Progenitor cell of endocrine pancreas (in vitro differentiated cells): ENCODE results near the gene PHTF2. TPM values are rescaled to one million over a fixed set of nuclear protein-coding genes. Genes with fewer than 3 reads are reported as not detected.

Experiments used
- DNase-seq: peaks from one replicate; pipeline ENCODE4 v3.0.0; 2021; ENCODE audit warnings: low spot score; ENCODE audit not compliant: unreplicated experiment
- H3K27ac Mint-ChIP-seq: 2 replicates; pipeline ENCODE4 v1.8.0; 2021; ENCODE audit warnings: mild to moderate bottlenecking, moderate library complexity, mixed read lengths
- H3K27me3 Mint-ChIP-seq: 2 replicates; pipeline ENCODE4 v1.8.0; 2021; ENCODE audit warnings: mixed read lengths
- H3K36me3 Mint-ChIP-seq: 2 replicates; pipeline ENCODE4 v1.8.0; 2022; ENCODE audit warnings: mixed read lengths; ENCODE audit not compliant: insufficient read depth
- H3K4me1 Mint-ChIP-seq: 2 replicates; pipeline ENCODE4 v1.8.0; 2021; ENCODE audit warnings: low read depth, mixed read lengths
- H3K4me3 Mint-ChIP-seq: 2 replicates; pipeline ENCODE4 v1.8.0; 2021; ENCODE audit warnings: low read depth, mild to moderate bottlenecking, moderate library complexity, mixed read lengths
- H3K9me3 Mint-ChIP-seq: 2 replicates; pipeline ENCODE4 v1.8.0; 2021; ENCODE audit warnings: low read depth, mixed read lengths
- CTCF ChIP-seq: fragments of 200-600 bp; sonication (generic); IDR thresholded peaks from one replicate; pipeline ENCODE4 v1.5.0; 2021; ENCODE audit warnings: antibody characterized with exemption, mild to moderate bottlenecking; ENCODE audit not compliant: unreplicated experiment
- total RNA-seq: library from RNA; stranded (reverse); gene quantifications from 2 replicates; pipeline ENCODE4 v1.2.1, GENCODE V29; 2021

The PHTF2 gene
- total RNA-seq, 1 donor from 2014 or later: 13.0 TPM

DNA sequence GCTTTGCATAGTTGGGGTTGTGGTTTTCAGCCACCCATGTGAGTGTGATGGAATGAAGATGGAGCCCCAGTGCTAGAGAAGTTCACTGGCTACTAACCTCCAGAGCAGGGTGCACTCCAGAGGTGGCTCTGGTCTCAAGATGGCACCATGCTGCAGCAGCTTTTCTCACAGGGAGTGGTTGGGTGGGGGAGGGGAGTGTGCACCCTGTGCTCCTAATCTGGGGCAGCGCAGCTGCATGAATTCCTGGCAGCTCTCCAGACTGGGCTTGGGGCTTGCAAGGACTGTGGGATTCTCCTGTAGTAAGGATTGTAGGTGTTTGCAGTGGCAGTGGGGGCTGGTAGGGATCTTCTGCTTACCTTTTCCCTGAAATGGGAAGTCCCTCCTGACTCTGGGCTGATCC, 23.7 kb downstream of the PHTF2 start:
- TF ChIP-seq CTCF: no peak
- Mint-ChIP-seq H3K27me3 (no peaks in the 10 kb centered on the region), H3K9me3 (peaks cover 52% of the 10 kb centered on the region), H3K4me3 (no peak overlapping the region), H3K4me1 (no peaks in the 10 kb centered on the region), H3K27ac (no peak overlapping the region), H3K36me3 (peaks cover 48% of the 10 kb centered on the region)
- DNase-seq: no peak

GRCh38 chr7:77823787-77824186, 25.2 kb downstream of the PHTF2 start:
- Mint-ChIP-seq H3K27ac (no peak overlapping the region), H3K4me3 (no peak overlapping the region), H3K4me1 (no peaks in the 10 kb centered on the region), H3K27me3 (no peaks in the 10 kb centered on the region), H3K36me3 (peaks cover 38% of the 10 kb centered on the region), H3K9me3 (peaks cover 43% of the 10 kb centered on the region)
- no peak for DNase-seq
- TF ChIP-seq CTCF: no peak

GRCh38 chr7:77824636-77825035, 26.1 kb downstream of the PHTF2 start:
- TF ChIP-seq CTCF: no peak
- Mint-ChIP-seq H3K36me3 (peaks cover 33% of the 10 kb centered on the region), H3K4me3 (no peak overlapping the region), H3K27ac (no peak overlapping the region), H3K9me3 (peaks cover 36% of the 10 kb centered on the region), H3K27me3 (no peaks in the 10 kb centered on the region), H3K4me1 (no peaks in the 10 kb centered on the region)
- DNase-seq: no peak

GRCh38 chr7:77825131-77825530, 26.6 kb downstream of the PHTF2 start:
- Mint-ChIP-seq H3K36me3 (peaks cover 31% of the 10 kb centered on the region), H3K27ac (no peak overlapping the region), H3K4me3 (no peak overlapping the region), H3K27me3 (no peaks in the 10 kb centered on the region), H3K4me1 (peaks cover 2% of the 10 kb centered on the region), H3K9me3 (peaks cover 32% of the 10 kb centered on the region)
- no peak for DNase-seq
- no peak for TF ChIP-seq CTCF

GRCh38 chr7:77826300-77826699, 27.7 kb downstream of the PHTF2 start:
- Mint-ChIP-seq H3K9me3 (peaks cover 20% of the 10 kb centered on the region), H3K4me3 (no peak overlapping the region), H3K36me3 (peaks cover 20% of the 10 kb centered on the region), H3K27ac (no peak overlapping the region), H3K4me1 (peaks cover 4% of the 10 kb centered on the region), H3K27me3 (no peaks in the 10 kb centered on the region)
- no peak for TF ChIP-seq CTCF
- no peak for DNase-seq
